H9 (cell line): ENCODE measurements around the gene PCCA. TPM values are rescaled to one million over a fixed set of nuclear protein-coding genes. Genes with fewer than 3 reads are reported as not detected.

Experiments used
- DNase-seq: peaks from one replicate; pipeline ENCODE4 v3.0.0-alpha.2; 2017
- H2AFZ ChIP-seq: one replicate; pipeline ENCODE4 v1.6.1; 2013; ENCODE audit warnings: mild to moderate bottlenecking, low read length, control low read depth, moderate library complexity
- H2AK5ac ChIP-seq: 2 replicates; pipeline ENCODE4 v1.6.1; 2013; ENCODE audit warnings: low read length, control low read depth, mixed read lengths; ENCODE audit not compliant: insufficient read length
- H2BK120ac ChIP-seq: one replicate; pipeline ENCODE4 v1.6.1; 2013; ENCODE audit warnings: low read depth, mild to moderate bottlenecking, low read length, control low read depth, inconsistent platforms; ENCODE audit not compliant: poor library complexity, severe bottlenecking
- H2BK12ac ChIP-seq: 2 replicates; pipeline ENCODE4 v1.6.1; 2013; ENCODE audit warnings: low read length, control low read depth, mixed read lengths, low read depth; ENCODE audit not compliant: insufficient read length
- H2BK15ac ChIP-seq: 2 replicates; pipeline ENCODE4 v1.6.1; 2013; ENCODE audit warnings: low read depth, low read length, control low read depth
- H2BK20ac ChIP-seq: one replicate; pipeline ENCODE4 v1.6.1; 2013; ENCODE audit warnings: low read depth, mild to moderate bottlenecking, low read length, control low read depth, inconsistent platforms; ENCODE audit not compliant: poor library complexity, severe bottlenecking
- H2BK5ac ChIP-seq: 2 replicates; pipeline ENCODE4 v1.6.1; 2013; ENCODE audit warnings: low read length, control low read depth, mixed read lengths; ENCODE audit not compliant: insufficient read length
- H3K14ac ChIP-seq: 2 replicates; pipeline ENCODE4 v1.6.1; 2013; ENCODE audit warnings: low read length, control low read depth; ENCODE audit not compliant: insufficient read depth
- H3K18ac ChIP-seq: 2 replicates; pipeline ENCODE4 v1.6.1; 2013; ENCODE audit warnings: low read depth, mild to moderate bottlenecking, mixed read lengths, low read length, control low read depth; ENCODE audit not compliant: insufficient read length
- H3K23ac ChIP-seq: 2 replicates; pipeline ENCODE4 v1.6.1; 2013; ENCODE audit warnings: low read length, control low read depth, mixed read lengths, low read depth; ENCODE audit not compliant: insufficient read length
- H3K23me2 ChIP-seq: 2 replicates; pipeline ENCODE4 v1.6.1; 2013; ENCODE audit warnings: low read depth, mild to moderate bottlenecking, mixed read lengths, low read length, control low read depth; ENCODE audit not compliant: insufficient read length, poor library complexity, severe bottlenecking
- H3K27ac ChIP-seq: 2 replicates; pipeline ENCODE4 v1.5.1; 2013; ENCODE audit warnings: low read length, control low read depth, mixed read lengths, low read depth; ENCODE audit not compliant: insufficient read length
- H3K27me3 ChIP-seq: 2 replicates; pipeline ENCODE4 v1.6.1; 2013; ENCODE audit warnings: low read length, control low read depth, inconsistent platforms; ENCODE audit not compliant: insufficient read depth
- H3K4ac ChIP-seq: 2 replicates; pipeline ENCODE4 v1.6.1; 2013; ENCODE audit warnings: low read depth, mild to moderate bottlenecking, control low read depth, inconsistent platforms, low read length, moderate library complexity
- H3K4me1 ChIP-seq: 2 replicates; pipeline ENCODE4 v1.6.1; 2013; ENCODE audit warnings: low read length, control low read depth, inconsistent platforms; ENCODE audit not compliant: insufficient read depth
- H3K4me2 ChIP-seq: 2 replicates; pipeline ENCODE4 v1.6.1; 2013; ENCODE audit warnings: low read length, control low read depth, mixed read lengths; ENCODE audit not compliant: insufficient read length, insufficient read depth
- H3K56ac ChIP-seq: 2 replicates; pipeline ENCODE4 v1.6.1; 2013; ENCODE audit warnings: low read depth, mild to moderate bottlenecking, mixed read lengths, low read length, control low read depth; ENCODE audit not compliant: insufficient read length
- H3K79me1 ChIP-seq: 2 replicates; pipeline ENCODE4 v1.6.1; 2013; ENCODE audit warnings: low read depth, mild to moderate bottlenecking, moderate library complexity, low read length, control low read depth, inconsistent platforms; ENCODE audit not compliant: insufficient read depth, poor library complexity, severe bottlenecking
- H3K79me2 ChIP-seq: 2 replicates; pipeline ENCODE4 v1.6.1; 2013; ENCODE audit warnings: low read length, control low read depth, inconsistent platforms; ENCODE audit not compliant: insufficient read depth
- H3K9ac ChIP-seq: 2 replicates; pipeline ENCODE4 v1.6.1; 2013; ENCODE audit warnings: low read length, control low read depth, mixed read lengths; ENCODE audit not compliant: insufficient read length; ENCODE audit errors: extremely low read depth
- H3K9me3 ChIP-seq: one replicate; pipeline ENCODE4 v1.6.1; 2013; ENCODE audit warnings: low read depth, low read length, inconsistent platforms; ENCODE audit not compliant: control insufficient read depth
- H3T11ph ChIP-seq: one replicate; pipeline ENCODE4 v1.6.1; 2013; ENCODE audit warnings: mild to moderate bottlenecking, low read length, control low read depth, inconsistent platforms
- H4K20me1 ChIP-seq: one replicate; pipeline ENCODE4 v1.6.1; 2013; ENCODE audit not compliant: control insufficient read depth, insufficient read length, insufficient read depth
- H4K5ac ChIP-seq: 2 replicates; pipeline ENCODE4 v1.6.1; 2013; ENCODE audit warnings: low read depth, mild to moderate bottlenecking, mixed read lengths, low read length, control low read depth; ENCODE audit not compliant: insufficient read length
- H4K8ac ChIP-seq: replicated peaks from 2 replicates; pipeline ENCODE4 v1.6.1; 2013; ENCODE audit warnings: low read length, control low read depth, mixed read lengths, low read depth; ENCODE audit not compliant: insufficient read length
- H4K91ac ChIP-seq: 2 replicates; pipeline ENCODE4 v1.6.1; 2013; ENCODE audit warnings: low read depth, mild to moderate bottlenecking, moderate library complexity, mixed read lengths, low read length, control low read depth; ENCODE audit not compliant: insufficient read length
- H3K27ac Mint-ChIP-seq, 3 experiments: 2 replicates in 2 of 3; 3 replicates in 1 of 3; pipeline ENCODE4 v1.8.0; 2020 to 2021; ENCODE audit warnings: mixed read lengths in 3 of 3, mild to moderate bottlenecking in 1 of 3, moderate library complexity in 1 of 3
- H3K27me3 Mint-ChIP-seq: 2 replicates; pipeline ENCODE4 v1.8.0; 2021; ENCODE audit warnings: low read depth, mild to moderate bottlenecking, moderate library complexity, mixed read lengths
- H3K36me3 Mint-ChIP-seq, 3 experiments: 2 replicates in 2 of 3; 3 replicates in 1 of 3; pipeline ENCODE4 v1.8.0; 2020 to 2021; ENCODE audit warnings: low read depth in 3 of 3, mixed read lengths in 3 of 3; ENCODE audit not compliant: insufficient read depth in 1 of 3
- H3K4me1 Mint-ChIP-seq, 2 experiments: 2 replicates each; pipeline ENCODE4 v1.8.0; 2020; ENCODE audit warnings: mixed read lengths in 2 of 2
- H3K4me3 Mint-ChIP-seq, 2 experiments: 2 replicates in 1 of 2; 3 replicates in 1 of 2; pipeline ENCODE4 v1.8.0; 2020 to 2021; ENCODE audit warnings: mild to moderate bottlenecking in 2 of 2, mixed read lengths in 2 of 2, moderate library complexity in 1 of 2
- H3K9me3 Mint-ChIP-seq, 2 experiments: 2 replicates in 1 of 2; 3 replicates in 1 of 2; pipeline ENCODE4 v1.8.0; 2020; ENCODE audit warnings: mild to moderate bottlenecking in 2 of 2, mixed read lengths in 2 of 2, moderate library complexity in 1 of 2
- WGBS: extraction: QIAGEN DNeasy Blood & Tissue Kit; methylation state at CpG from one replicate; pipeline ENCODE4 v1.1.7; 2013; ENCODE audit warnings: missing lambda C conversion rate, low lambda C conversion rate, mixed read lengths; ENCODE audit not compliant: insufficient read length; ENCODE audit errors: extremely low coverage; 5-methylcytosine and 5-hydroxymethylcytosine counted together
- total RNA-seq: library from RNA; stranded (reverse); gene quantifications from 2 replicates; pipeline ENCODE4 v1.2.1, GENCODE V29; 2021
- TF ChIP-seq, protein P1 (sequence below): fragments of 200-600 bp; sonication (generic); conservative IDR thresholded peaks from 3 replicates; pipeline ENCODE4 v1.8.0; 2021; ENCODE audit warnings: antibody characterized with exemption, mild to moderate bottlenecking

The PCCA gene
- total RNA-seq, 1 experiment from 2014 or later, result 56.5 TPM

DNA sequence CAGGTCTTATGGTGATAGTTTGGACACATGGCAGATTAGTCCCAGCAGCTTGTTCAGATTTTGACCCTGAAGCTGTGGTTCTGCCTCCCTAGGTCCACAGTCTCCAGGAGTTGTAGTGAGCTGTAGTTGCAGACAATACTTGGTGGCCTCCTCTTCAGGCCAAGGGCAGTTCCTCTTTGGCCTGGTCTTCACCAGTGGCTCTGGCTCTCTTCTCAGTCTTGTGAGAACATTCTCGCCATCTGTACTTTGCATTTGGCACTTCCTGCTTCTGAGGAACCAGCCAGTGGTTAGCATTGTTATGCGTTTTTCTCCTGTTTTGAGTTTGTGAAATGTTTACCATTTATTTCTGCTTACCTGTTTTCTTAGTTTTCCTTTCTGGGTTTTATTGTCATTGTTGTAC lies 40.7 kb downstream of the PCCA start:
- H4K5ac ChIP-seq, result no peak overlapping the region
- no peak overlapping the region for H3K4ac ChIP-seq
- no peaks in the 10 kb centered on the region for H3K79me2 ChIP-seq
- peaks cover 4 to 10% (median 6%) of the 10 kb centered on the region in 3 experiments; a peak in 5 of 7 replicates for H3K36me3 Mint-ChIP-seq
- no CpG with 5 or more reads among the region's 2 CpGs for WGBS
- no peak overlapping the region; a peak in 2 of 5 replicates for H3K4me3 Mint-ChIP-seq
- H4K20me1 ChIP-seq, result no peaks in the 10 kb centered on the region
- no peak overlapping the region for H2BK5ac ChIP-seq
- no peak overlapping the region for H4K8ac ChIP-seq
- H2AK5ac ChIP-seq, result no peak overlapping the region
- no peak overlapping the region for H3K4me2 ChIP-seq
- H3K4me1 ChIP-seq, result peaks cover 5% of the 10 kb centered on the region; the same call in 1 of the 2 replicates
- peaks cover 40 to 47% of the 10 kb centered on the region in 2 experiments for H3K4me1 Mint-ChIP-seq
- no peak overlapping the region for H2BK120ac ChIP-seq
- no peak overlapping the region for H3K18ac ChIP-seq
- H2BK15ac ChIP-seq, result no peak overlapping the region
- no peaks in the 10 kb centered on the region for H3K9me3 ChIP-seq
- no peaks in the 10 kb centered on the region for H3K9me3 Mint-ChIP-seq
- H3K79me1 ChIP-seq, result no peaks in the 10 kb centered on the region
- H3K23me2 ChIP-seq, result no peaks in the 10 kb centered on the region
- H4K91ac ChIP-seq, result peak overlapping the region; percentile 9
- no peaks in the 10 kb centered on the region for H3K27me3 ChIP-seq
- H2BK12ac ChIP-seq, result no peak overlapping the region
- no peak overlapping the region for H2AFZ ChIP-seq
- H3K27me3 Mint-ChIP-seq, result no peaks in the 10 kb centered on the region
- H3K23ac ChIP-seq, result no peak overlapping the region
- no peak for DNase-seq
- peak overlapping the region; percentile 76 to 90 (median 79) for H3K27ac Mint-ChIP-seq
- no peak overlapping the region for H3K56ac ChIP-seq
- TF ChIP-seq, protein P1, sequence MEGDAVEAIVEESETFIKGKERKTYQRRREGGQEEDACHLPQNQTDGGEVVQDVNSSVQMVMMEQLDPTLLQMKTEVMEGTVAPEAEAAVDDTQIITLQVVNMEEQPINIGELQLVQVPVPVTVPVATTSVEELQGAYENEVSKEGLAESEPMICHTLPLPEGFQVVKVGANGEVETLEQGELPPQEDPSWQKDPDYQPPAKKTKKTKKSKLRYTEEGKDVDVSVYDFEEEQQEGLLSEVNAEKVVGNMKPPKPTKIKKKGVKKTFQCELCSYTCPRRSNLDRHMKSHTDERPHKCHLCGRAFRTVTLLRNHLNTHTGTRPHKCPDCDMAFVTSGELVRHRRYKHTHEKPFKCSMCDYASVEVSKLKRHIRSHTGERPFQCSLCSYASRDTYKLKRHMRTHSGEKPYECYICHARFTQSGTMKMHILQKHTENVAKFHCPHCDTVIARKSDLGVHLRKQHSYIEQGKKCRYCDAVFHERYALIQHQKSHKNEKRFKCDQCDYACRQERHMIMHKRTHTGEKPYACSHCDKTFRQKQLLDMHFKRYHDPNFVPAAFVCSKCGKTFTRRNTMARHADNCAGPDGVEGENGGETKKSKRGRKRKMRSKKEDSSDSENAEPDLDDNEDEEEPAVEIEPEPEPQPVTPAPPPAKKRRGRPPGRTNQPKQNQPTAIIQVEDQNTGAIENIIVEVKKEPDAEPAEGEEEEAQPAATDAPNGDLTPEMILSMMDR, result no peak
- no peak overlapping the region for H2BK20ac ChIP-seq
- no peak overlapping the region; the same call in 1 of the 2 replicates for H3K14ac ChIP-seq
- H3K27ac ChIP-seq, result no peak overlapping the region
- no peak overlapping the region for H3K9ac ChIP-seq
- H3T11ph ChIP-seq, result no peak overlapping the region
